GM19455 (cell line): Measurements from ENCODE around the gene CLDN20.

ENCODE experiments used
- ATAC-seq: cut with Tn5 transposase; IDR thresholded peaks from one replicate; pipeline ENCODE4 v1.9.1; 2021; ENCODE audit not compliant: unreplicated experiment

Gene CLDN20

GRCh38 chr6:155245193-155245592 lies 18.6 kb upstream of the CLDN20 start:
- ATAC-seq, result no peak

- ATAC-seq, result no peak
These were observed 18.0 kb upstream of the CLDN20 start for GRCh38 chr6:155245831-155246230.

GRCh38 chr6:155246825-155247224 lies 17.0 kb upstream of the CLDN20 start:
- ATAC-seq, result no peak

GRCh38 chr6:155247618-155248007 lies 16.2 kb upstream of the CLDN20 start:
- no peak for ATAC-seq

- peak; percentile 80 for ATAC-seq
These were observed 15.5 kb upstream of the CLDN20 start for GRCh38 chr6:155248008-155249001.

DNA sequence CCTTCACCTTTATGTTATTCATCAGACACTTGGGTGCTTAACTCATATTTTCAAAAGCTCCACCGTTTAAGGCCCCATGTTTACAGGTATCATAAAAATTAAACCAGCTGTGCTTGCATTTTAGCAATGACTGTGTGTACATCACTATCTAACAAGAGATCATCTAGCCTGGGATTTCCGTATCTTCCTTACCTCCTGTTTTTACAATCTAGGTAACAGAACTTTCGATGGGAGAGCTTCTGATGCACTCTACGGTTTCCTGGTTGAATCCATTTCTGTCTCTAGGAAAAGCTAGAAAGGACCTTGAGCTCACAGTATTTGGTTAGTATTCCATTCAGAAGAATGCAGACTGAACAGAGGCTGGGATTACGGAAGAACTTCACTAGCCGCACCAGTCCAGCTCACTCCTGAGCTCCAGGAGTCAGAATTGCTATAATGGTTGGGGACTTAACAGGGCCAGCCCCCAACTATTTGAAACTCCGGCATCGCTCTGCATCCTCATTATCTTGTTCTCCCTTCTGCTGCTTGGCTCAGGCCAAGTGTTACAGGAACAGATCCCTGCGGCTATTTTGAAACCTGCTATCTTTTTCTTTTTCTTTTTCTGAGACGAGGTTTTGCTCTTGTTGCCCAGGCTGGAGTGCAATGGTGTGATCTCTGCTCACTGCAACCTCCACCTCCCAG lies 13.0 kb upstream of the CLDN20 start:
- no peak for ATAC-seq

GRCh38 chr6:155252581-155252980 lies 11.2 kb upstream of the CLDN20 start:
- ATAC-seq, result no peak

GRCh38 chr6:155253337-155253736 lies 10.5 kb upstream of the CLDN20 start:
- ATAC-seq, result no peak

DNA sequence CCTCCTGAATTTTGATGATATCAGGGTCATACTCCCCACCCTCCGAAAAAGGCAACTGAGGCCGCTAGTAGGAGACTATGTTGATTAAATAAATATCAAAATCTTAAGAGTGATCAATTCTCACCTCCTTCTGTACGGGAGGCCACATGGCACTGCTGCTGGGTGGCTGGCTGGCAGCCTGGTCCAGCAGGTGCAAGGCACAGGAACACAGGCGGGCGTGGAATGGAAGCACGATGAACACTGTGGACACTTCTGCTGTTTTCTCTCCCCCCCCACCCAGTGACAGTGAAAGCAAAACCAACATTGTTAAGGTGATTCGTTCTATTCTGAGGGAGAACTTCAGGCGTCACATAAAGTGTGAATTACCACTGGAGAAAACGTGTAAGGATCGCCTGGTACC lies 9.7 kb upstream of the CLDN20 start:
- no peak for ATAC-seq

GRCh38 chr6:155256122-155256795 lies 7.6 kb upstream of the CLDN20 start:
- ATAC-seq, result no peak

DNA sequence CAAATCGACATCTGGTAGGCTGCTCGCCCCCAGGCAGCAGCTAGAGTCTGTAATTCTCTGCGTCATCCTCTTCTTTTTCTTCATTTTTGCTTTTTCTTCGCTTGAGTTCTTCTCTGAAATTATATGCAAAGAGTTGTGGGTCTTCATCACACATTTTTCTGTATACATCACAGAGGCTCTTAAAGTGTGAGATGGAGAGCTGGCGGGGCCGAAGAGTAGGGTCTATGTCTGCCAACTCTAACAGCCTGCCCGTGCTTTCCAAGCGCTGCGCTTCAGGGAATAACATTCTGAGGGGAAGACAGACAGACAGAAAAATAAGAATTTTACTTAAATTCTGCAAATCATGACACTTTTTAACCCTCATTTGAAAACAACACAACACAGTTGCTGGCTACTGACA lies 6.0 kb upstream of the CLDN20 start:
- no peak for ATAC-seq

GRCh38 chr6:155259204-155259603 lies 4.6 kb upstream of the CLDN20 start:
- no peak for ATAC-seq

- no peak for ATAC-seq
These were observed 3.9 kb upstream of the CLDN20 start for GRCh38 chr6:155259897-155260296.

GRCh38 chr6:155260686-155261085 lies 3.1 kb upstream of the CLDN20 start:
- ATAC-seq, result peak; percentile 60

- ATAC-seq, result no peak
These were observed 2.5 kb upstream of the CLDN20 start for GRCh38 chr6:155261111-155261900.

DNA sequence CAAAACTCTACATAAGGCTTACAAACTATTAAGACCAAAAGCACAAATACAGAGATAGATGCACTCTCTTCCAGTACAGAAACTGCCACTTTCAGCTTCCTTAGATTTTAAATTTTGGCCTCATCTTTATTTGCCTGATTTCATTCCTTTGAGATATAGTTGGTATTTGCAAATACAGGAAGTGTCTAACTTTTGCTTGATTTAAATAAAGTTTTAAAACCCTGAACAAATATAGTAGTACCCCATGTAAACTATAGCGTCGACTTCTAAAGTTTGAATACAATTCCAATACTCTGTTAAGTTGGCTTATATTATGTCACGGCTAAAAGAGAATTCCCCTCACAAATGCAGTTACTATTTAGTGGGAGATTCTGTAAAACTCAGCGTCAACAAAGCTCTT lies 1.2 kb upstream of the CLDN20 start:
- ATAC-seq, result no peak

- no peak for ATAC-seq
These were observed 994 bp downstream of the CLDN20 start for GRCh38 chr6:155264693-155265320.

GRCh38 chr6:155265843-155266535 lies 2.2 kb downstream of the CLDN20 start:
- ATAC-seq, result no peak

DNA sequence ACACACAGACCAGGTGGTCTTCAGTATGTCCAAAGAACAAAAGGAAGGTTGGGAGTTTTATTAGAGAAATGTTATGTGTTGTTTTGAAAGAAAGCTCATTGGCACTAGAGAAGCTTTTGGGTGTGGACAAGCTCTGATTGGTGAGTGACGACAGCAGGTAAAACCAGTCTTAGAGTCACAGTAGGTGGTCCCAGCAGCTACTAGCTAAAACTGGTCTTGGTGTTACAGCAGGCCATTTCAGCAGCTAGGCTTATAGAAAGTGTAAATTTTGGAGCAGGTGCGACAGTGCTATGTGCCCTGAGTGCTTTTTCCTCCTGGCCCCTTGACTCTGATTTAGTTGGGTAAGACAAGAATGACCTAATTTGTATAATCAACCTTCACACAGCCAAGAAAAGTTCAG lies 3.6 kb downstream of the CLDN20 start:
- no peak for ATAC-seq
